ENCODE measurements around the gene CIB4.

Gene CIB4

DNA sequence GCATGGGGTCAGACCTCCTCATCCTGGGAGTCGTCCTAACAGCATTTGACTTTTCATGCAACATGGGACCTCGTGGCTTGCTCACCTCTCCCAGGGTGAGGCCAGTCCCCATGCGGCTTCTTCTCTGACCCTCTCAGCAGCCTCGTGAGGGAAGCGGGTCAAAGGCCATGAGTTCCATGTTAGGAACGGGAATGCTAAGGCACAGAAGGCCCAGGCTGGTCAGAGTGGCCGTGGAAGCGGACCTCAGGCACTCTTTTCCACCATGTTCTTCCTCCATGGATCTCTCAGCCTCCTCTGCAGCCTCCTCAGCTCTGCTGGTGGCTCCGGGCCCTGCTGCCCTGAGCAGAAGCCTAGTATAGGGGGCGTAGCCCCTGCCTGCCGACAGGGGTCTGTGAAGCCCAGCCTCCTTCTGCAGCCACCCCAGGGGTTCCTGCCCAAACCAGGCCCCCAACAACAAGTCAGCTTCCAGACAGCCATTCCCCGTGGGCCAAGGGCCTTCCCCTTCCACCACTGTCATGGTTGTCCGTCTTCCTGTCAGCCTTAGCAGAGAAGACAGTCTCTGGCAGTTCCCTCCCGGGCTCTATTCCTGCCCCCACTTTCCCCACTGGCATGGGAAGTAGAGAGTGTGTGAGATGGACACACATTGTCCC lies 103.2 kb downstream of the CIB4 start:
- no peak for DNase-seq

- DNase-seq, result no peak
Measured at GRCh38 chr2:26537069-26537825, 103.9 kb downstream of the CIB4 start.

DNA sequence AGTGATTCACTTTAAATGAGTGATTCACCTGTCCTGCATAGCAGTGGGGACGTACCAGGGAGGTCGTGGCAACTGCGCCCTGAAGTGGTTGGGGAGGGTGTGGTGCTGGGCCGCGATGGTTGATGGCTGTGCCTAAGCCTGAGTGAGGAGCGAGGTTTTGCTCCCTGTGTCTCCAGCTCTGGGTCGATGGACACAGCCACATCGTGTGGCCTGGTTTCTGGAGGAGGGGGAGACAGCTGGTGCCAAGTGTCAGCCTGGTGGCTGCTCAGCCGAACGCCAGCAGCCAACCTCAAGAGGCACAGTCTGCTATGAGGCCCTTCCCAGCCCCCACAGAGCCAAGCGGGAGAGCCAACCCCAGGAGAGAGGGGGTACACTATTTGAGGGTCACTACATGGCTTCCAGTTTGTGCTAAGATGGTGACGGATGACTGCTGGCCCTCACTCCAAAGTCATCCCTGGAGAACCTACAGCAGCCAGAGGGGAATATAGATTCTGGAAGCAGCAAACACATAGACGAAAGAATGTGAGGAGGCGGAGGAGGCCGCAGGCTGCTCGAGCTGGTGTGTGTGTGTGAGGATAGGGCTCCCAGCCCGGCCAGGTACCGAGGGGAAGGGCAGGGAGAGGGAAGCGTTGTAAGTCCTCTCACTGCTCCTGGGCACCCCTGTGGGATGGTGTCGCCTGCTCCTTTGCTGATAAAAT lies 104.6 kb downstream of the CIB4 start:
- no peak for DNase-seq

- DNase-seq, result no peak
Measured at GRCh38 chr2:26535663-26536275, 105.4 kb downstream of the CIB4 start.

DNA sequence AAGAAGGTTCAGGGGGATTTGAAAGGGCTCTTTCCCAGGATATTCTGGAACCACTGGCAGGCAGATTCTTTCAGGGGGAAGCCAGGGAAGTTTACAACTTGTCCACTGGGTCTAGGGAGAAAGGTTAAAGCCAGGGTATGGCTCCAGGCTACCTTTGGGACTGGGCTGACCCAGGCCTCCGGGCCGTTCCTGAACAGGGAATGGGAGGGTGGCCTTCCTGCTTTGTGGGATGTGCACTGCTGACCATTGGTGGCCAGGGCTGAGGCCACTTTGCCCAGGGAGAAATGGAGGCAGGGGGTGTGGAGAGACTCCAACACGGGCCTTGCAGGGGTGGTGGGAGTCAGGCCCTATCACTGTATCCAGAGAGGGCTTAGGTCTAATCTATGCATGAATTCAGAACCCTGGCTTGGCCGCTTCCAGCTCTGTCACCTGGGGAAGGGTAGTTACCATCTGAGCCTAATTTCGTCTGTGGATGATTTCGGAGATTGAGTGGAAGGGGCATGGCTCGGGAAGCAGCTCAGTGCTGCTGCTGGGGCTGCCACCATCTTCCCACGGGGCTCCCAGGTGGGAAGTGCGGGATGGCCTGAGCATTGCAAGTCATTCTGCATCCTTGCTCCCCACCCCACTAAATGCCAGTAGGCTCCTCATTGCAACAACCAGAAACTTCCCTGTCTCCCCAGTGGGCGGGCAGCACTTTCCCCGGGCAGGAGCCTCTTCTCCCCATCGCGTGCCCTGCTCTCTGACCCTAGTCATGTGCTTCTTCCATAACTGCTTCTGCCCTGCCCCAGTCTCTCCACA lies 106.1 kb downstream of the CIB4 start:
- DNase-seq, result no peak

- no peak for DNase-seq
Measured at GRCh38 chr2:26534098-26534864, 106.9 kb downstream of the CIB4 start.

GRCh38 chr2:26533661-26534060 lies 107.5 kb downstream of the CIB4 start:
- DNase-seq, result no peak

DNA sequence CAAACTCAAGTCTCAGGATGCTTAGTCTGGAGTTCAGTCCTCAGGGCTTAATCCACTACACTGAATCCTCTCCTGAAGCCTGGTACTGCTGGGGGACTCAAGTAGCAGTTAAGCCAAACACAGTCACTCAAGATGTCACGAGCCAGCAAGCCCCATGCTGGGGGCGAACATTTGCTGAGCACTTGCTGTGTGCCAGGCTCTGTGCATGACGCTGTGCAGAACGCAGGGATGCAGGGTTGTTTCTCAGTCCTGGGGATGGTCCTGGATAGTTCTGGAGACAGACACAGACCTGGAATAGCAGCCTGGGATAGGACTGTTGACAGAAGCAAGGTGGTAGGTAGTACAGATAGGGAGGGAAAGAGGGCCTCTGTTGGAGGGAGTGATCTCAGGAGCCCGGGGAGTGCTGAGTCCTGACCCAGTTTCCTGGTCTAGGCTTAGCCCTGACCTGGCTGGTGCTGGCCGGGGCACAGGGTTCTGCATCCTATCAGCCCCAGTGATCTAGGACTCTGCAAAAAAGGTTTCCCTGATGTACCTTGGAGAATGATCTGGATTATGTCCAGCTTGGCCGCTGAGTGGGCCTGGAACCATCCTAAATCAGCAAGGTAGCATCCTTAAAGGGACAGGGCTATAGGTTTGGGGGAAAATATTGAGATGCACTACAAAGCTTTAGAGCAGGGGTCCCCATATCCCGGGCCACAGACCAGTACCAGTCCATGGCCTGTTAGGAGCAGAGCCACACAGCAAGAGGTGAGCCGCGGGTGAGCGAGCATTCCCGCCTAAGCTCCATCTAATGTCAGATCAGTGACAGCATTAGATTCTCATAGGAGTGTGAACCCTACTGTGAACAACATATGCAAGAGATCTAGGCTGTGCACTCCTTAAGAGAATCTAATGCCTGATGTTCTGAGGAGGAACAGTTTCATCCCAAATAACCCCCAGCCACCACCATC lies 108.6 kb downstream of the CIB4 start:
- DNase-seq, result no peak
